Mesothelial cell of epicardium (in vitro differentiated cells): ENCODE results near the gene TMEM269. TPM values are rescaled to one million over a fixed set of nuclear protein-coding genes. Genes with fewer than 3 reads are reported as not detected.

Experiments
- DNase-seq, 2 experiments: peaks; one replicate each; pipeline ENCODE4 v3.0.0; 2021; ENCODE audit warnings: low spot score in 2 of 2; ENCODE audit not compliant: unreplicated experiment in 2 of 2
- H3K27ac Mint-ChIP-seq: 2 replicates; pipeline ENCODE4 v1.8.0; 2021; ENCODE audit warnings: mixed read lengths
- H3K27me3 Mint-ChIP-seq: 2 replicates; pipeline ENCODE4 v1.8.0; 2021; ENCODE audit warnings: low read depth, mixed read lengths
- H3K36me3 Mint-ChIP-seq: 2 replicates; pipeline ENCODE4 v1.8.0; 2021; ENCODE audit warnings: mixed read lengths
- H3K4me1 Mint-ChIP-seq: 2 replicates; pipeline ENCODE4 v1.8.0; 2021; ENCODE audit warnings: mixed read lengths
- H3K4me3 Mint-ChIP-seq: 2 replicates; pipeline ENCODE4 v1.8.0; 2021; ENCODE audit warnings: mild to moderate bottlenecking, moderate library complexity, mixed read lengths
- H3K9me3 Mint-ChIP-seq: 2 replicates; pipeline ENCODE4 v1.8.0; 2021; ENCODE audit warnings: mixed read lengths
- total RNA-seq: library from RNA; stranded (reverse); gene quantifications from 3 replicates; pipeline ENCODE4 v1.2.1, GENCODE V29; 2021
- TF ChIP-seq, protein P1 (sequence below): fragments of 200-600 bp; sonication (generic); IDR thresholded peaks from one replicate; pipeline ENCODE4 v1.5.0; 2021; ENCODE audit warnings: antibody characterized with exemption; ENCODE audit not compliant: unreplicated experiment

The TMEM269 gene, protein sequence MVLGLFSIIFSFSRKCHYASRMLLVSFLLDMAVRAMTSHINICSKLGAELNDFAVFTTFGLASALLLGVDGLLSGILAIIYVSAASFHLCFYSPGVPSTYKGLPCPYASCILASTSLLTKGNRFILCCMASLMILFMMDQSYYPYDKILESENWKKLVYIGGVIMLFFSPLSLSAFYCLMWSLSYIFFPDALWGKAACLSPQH
- total RNA-seq = 0.54 to 0.98 TPM (median 0.91 TPM) in 3 replicates

DNA sequence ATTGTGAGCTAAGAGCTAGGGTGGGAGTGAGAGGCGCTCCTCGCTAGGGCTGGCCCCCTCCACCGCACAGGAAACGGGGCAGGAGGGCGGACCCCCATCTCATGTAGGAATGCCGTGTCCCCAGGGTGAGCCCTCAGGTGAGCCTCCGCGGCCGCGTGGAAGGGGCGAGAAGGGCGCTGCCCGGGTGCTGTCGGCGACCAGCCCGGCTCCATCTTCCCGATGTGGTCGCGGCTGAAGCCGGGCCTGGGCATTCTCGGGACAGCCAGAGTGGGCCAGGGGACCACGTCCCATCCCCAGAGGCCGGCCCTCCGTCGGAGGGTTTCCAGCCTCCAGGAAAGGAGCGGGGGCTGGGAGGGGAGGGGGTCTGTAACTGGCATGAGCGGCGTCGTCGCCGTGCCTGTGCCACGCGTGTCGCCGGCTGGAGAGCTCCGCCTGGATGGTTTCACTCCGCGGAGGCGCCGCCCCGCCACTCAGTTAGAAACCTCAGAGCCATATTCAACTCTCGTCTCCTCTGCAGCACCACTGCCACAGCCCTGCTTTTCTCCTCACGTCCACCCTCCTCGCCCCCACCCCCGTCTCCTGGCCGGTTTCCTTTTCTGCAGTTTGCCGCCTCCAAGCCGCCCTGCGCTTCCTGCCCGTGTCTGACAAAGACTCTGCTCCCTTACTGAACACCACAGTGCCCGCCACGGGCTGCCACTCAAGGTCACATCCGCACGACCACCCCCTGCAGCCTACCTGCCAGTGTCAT lies at the start of gene TMEM269:
Gene TMEM269, plus strand, starts transcription at position 46 of the 748 bp plus-strand sequence. CDS start 4,903 bp downstream, outside the sequence.
- H3K9me3 Mint-ChIP-seq = no peaks in the 10 kb centered on the region
- H3K27ac Mint-ChIP-seq = peak within 1 kb of the TSS; percentile 21
- peaks cover 19% of the 10 kb centered on the region for H3K36me3 Mint-ChIP-seq
- no peak within 1 kb of the TSS for H3K4me3 Mint-ChIP-seq
- TF ChIP-seq, protein P1, sequence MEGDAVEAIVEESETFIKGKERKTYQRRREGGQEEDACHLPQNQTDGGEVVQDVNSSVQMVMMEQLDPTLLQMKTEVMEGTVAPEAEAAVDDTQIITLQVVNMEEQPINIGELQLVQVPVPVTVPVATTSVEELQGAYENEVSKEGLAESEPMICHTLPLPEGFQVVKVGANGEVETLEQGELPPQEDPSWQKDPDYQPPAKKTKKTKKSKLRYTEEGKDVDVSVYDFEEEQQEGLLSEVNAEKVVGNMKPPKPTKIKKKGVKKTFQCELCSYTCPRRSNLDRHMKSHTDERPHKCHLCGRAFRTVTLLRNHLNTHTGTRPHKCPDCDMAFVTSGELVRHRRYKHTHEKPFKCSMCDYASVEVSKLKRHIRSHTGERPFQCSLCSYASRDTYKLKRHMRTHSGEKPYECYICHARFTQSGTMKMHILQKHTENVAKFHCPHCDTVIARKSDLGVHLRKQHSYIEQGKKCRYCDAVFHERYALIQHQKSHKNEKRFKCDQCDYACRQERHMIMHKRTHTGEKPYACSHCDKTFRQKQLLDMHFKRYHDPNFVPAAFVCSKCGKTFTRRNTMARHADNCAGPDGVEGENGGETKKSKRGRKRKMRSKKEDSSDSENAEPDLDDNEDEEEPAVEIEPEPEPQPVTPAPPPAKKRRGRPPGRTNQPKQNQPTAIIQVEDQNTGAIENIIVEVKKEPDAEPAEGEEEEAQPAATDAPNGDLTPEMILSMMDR = no peak
- DNase-seq = no peak
- no peaks in the 10 kb centered on the region for H3K4me1 Mint-ChIP-seq
- no peaks in the 10 kb centered on the region for H3K27me3 Mint-ChIP-seq

DNA sequence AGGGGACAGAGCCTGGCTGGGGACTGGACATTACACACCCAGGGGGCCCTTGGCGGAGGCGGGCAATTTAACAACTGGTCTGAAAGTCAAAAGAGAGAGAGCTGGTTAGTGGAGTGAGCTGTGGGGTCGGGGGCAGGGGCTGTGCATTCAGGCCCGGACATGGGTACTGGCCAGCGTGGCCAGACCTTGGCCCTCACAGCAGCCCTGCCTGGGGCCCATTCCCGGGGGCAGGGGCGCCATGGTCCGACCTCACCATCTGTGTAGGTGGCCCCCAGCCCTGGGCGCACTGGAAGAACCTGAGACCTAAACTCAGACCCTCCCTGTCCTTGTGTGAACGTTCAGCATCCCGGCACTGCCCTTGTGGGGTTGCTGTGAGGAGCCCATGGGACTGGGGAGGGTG lies 49.7 kb upstream of the TMEM269 start:
- Mint-ChIP-seq H3K4me1 (peaks cover 8% of the 10 kb centered on the region), H3K36me3 (no peaks in the 10 kb centered on the region), H3K4me3 (no peak overlapping the region), H3K27me3 (no peaks in the 10 kb centered on the region), H3K9me3 (no peaks in the 10 kb centered on the region), H3K27ac (no peak overlapping the region)
- TF ChIP-seq, protein P1 = no peak
- DNase-seq = no peak

DNA sequence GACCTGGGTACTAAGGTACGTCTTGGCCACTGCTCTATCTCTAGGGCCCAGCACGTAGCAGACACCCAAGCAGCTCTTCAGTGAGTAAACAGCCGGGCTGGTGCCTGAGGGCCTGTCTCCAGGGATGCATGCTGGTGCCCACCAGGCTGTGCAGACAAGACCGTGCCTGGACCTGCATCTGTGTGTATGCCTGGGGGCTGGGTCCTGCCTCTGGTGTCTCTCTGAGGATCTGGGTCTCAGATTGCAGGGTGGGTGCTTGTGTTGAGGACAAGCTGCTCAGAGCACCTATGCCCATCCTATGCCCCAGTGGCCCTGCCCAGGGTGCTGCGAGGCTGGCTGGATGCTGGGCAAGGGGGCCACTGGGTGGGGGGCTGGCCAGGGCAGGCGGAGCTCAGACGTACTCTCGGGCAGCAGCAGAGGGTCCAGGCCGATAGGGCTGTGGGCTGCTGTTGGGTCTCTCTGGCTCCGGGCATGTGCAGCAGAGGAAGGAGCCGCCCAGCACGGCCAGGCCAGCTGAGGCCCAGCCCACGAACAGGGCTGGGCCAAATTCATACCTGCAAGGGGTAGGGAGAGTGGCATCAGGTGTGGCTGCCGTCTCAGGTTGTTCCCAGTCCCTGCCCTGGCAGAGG lies 49.2 kb upstream of the TMEM269 start:
- TF ChIP-seq, protein P1 = no peak
- Mint-ChIP-seq H3K36me3 (no peaks in the 10 kb centered on the region), H3K27me3 (no peaks in the 10 kb centered on the region), H3K4me3 (no peak overlapping the region), H3K9me3 (no peaks in the 10 kb centered on the region), H3K27ac (no peak overlapping the region), H3K4me1 (peaks cover 11% of the 10 kb centered on the region)
- DNase-seq = no peak

DNA sequence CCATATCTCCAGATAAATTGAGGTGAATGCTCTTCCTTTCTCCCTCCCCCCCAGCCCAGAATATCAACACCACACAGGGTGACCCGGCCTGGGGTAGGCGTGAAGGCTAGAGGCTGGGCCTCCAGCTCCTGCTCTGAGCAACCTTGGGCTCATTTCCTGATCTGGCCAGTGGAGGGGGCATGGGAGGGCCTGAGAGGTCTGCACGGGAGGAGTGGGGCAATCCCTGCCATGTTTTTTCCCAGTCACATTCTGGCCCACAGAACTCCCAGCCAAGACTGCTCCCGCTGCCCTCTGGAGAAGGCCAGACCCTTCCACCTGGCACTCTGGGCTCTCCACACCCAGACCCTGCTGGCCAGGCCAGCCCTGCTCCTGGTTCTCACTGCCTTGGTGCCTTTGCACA lies 48.6 kb upstream of the TMEM269 start:
- Mint-ChIP-seq H3K36me3 (no peaks in the 10 kb centered on the region), H3K9me3 (no peaks in the 10 kb centered on the region), H3K4me3 (no peak overlapping the region), H3K27ac (no peak overlapping the region), H3K4me1 (peaks cover 15% of the 10 kb centered on the region), H3K27me3 (no peaks in the 10 kb centered on the region)
- DNase-seq = no peak
- TF ChIP-seq, protein P1 = no peak

DNA sequence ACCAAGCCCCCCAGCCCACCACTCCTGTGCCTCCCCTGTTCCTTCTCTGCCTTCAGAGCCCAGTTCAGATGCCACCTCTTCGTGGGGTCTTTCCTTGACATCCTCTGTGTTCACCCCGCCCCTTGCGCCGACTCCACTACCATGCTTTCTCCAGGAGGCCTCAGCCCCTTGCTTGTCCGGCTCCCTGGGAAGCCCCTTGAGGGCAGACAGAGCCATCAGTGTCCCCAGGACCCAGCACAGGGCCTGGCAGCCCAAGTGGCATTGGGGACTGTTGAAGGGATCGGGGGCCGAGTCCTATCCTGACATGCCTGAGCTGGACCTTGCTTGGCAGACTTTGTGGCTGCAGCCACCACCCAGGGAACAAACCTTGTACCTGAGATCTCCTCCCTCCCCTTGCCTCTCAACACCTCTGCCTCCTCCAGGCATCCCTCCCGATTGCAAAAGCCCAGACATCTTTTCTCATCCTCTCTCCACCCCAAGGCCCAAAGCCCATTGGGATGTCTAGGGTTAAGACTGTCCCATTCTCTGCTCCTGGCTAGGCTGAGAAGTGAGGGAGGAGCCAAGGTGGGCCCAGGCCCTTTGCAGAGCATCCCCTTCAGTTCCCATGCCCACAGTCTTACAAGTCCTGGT lies 48.1 kb upstream of the TMEM269 start:
- Mint-ChIP-seq H3K27ac (no peak overlapping the region), H3K4me1 (peaks cover 15% of the 10 kb centered on the region), H3K9me3 (no peaks in the 10 kb centered on the region), H3K27me3 (no peaks in the 10 kb centered on the region), H3K4me3 (no peak overlapping the region), H3K36me3 (no peaks in the 10 kb centered on the region)
- TF ChIP-seq, protein P1 = no peak
- no peak for DNase-seq
